Small intestine (tissue), 7 donors: Measurements from ENCODE around the gene GOSR2. TPM values are rescaled to one million over a fixed set of nuclear protein-coding genes. Genes with fewer than 3 reads are reported as not detected.
"Not testable (repeated sequence)": the region's sequence is repeated elsewhere in the genome, so short reads cannot be mapped to it uniquely, and the experiment has no call there.

Experiments used
- DNase-seq, 2 donors: peaks; one replicate each; pipeline versions ENCODE4 v3.0.0 to v3.0.0-alpha.2; 2013
- FAIRE-seq: peaks from 2 replicates; lab custom pipeline; 2012; peaks lifted over from hg19 to GRCh38; lab: Jason Lieb, UNC
- H3K27ac ChIP-seq, 3 donors: one replicate each; pipeline ENCODE4 v1.5.1; 2013; ENCODE audit warnings: low read length in 2 of 3, mild to moderate bottlenecking in 2 of 3, control low read depth in 1 of 3, inconsistent platforms in 1 of 3, low read depth in 1 of 3, moderate library complexity in 1 of 3
- H3K27me3 ChIP-seq, 3 donors: one replicate each; pipeline ENCODE4 v1.6.1; 2013; ENCODE audit warnings: low read length in 3 of 3, inconsistent platforms in 1 of 3; ENCODE audit not compliant: control insufficient read depth in 3 of 3, insufficient read depth in 3 of 3
- H3K36me3 ChIP-seq, 3 donors: one replicate each; pipeline ENCODE4 v1.6.1; 2013; ENCODE audit warnings: low read length in 3 of 3, inconsistent platforms in 1 of 3, low read depth in 1 of 3, mild to moderate bottlenecking in 1 of 3, moderate library complexity in 1 of 3; ENCODE audit not compliant: control insufficient read depth in 3 of 3, insufficient read depth in 2 of 3
- H3K4me1 ChIP-seq, 3 donors: one replicate each; pipeline ENCODE4 v1.6.1; 2013; ENCODE audit warnings: low read length in 2 of 3, inconsistent platforms in 1 of 3, low read depth in 1 of 3, mild to moderate bottlenecking in 1 of 3, moderate library complexity in 1 of 3; ENCODE audit not compliant: control insufficient read depth in 3 of 3, insufficient read depth in 2 of 3
- H3K4me3 ChIP-seq, 3 donors: one replicate each; pipeline ENCODE4 v1.5.1; 2013; ENCODE audit warnings: low read length in 3 of 3, control low read depth in 1 of 3, inconsistent platforms in 1 of 3, low read depth in 1 of 3, mild to moderate bottlenecking in 1 of 3, moderate library complexity in 1 of 3
- H3K9me3 ChIP-seq, 2 donors: one replicate each; pipeline ENCODE4 v1.6.1; 2013; ENCODE audit warnings: low read depth in 1 of 2, low read length in 1 of 2; ENCODE audit not compliant: control insufficient read depth in 2 of 2, insufficient read depth in 1 of 2
- WGBS, 3 donors: extraction: QIAGEN DNeasy Blood & Tissue Kit; methylation state at CpG; one replicate each; pipeline ENCODE4 v1.1.7; 2013; 5-methylcytosine and 5-hydroxymethylcytosine counted together
- polyA plus RNA-seq, 4 donors: library from polyadenylated mRNA; stranded (reverse) in 3 of 4; unstranded in 1 of 4; fragments of 200-250 nt in 3 of 4; fragments of 120-200 nt in 1 of 4; gene quantifications; one replicate each; pipeline versions ENCODE4 v1.2.1 to v1.2.3, GENCODE V29; 2013
- donor health status: healthy with polysubstance abuse.
- donor health status: control.
- donor health status: control.
- donor health status: Bipolar disorder and iron deficiency.
- donor health status: healthy.

The GOSR2 gene
- polyA plus RNA-seq, 4 donors, result 41.0 to 80.1 (median 50.3) TPM

DNA sequence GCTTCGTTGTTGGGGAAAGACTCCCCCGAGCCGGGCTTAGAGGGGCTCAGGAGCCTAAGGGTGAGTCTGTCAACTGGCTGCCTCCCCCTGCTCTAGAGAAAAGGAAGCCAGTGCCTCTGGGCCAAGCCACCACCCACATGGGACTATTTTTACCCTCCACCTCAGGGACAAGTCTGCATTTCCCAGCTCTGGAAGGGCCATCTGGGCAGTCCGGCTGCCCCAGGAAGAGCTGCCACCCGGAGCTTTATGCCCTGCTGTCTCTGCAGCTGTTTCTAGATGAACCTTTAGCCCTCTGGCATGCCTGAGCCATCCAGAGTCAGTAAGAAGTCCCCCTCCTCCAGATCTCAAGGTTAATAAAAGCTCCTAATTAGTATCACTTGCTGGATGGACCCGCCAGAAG is 61.4 kb downstream of the GOSR2 start:
- H3K27ac ChIP-seq, result peak overlapping the region in 2 of 3 donors; percentile 17 to 77
- no peaks in the 10 kb centered on the region for H3K36me3 ChIP-seq
- H3K9me3 ChIP-seq, result peaks cover 0 to 5% of the 10 kb centered on the region in 2 donors
- no peak overlapping the region for H3K4me3 ChIP-seq
- FAIRE-seq (no peak), DNase-seq (peak in 1 of 2 donors; percentile 33)
- 16 to 35% (median 21%) methylated on average over 6 of the region's 6 CpGs for WGBS, 3 donors
- peaks cover 0 to 2% (median 0%) of the 10 kb centered on the region in 3 donors for H3K4me1 ChIP-seq
- peaks cover 0 to 24% (median 0%) of the 10 kb centered on the region in 3 donors for H3K27me3 ChIP-seq

GRCh38 chr17:46984892-46985291 is 61.9 kb downstream of the GOSR2 start:
- peaks cover 0 to 19% (median 0%) of the 10 kb centered on the region in 3 donors for H3K27me3 ChIP-seq
- H3K4me3 ChIP-seq, result no peak overlapping the region
- WGBS, 3 donors, result 10 to 32% (median 30%) methylated on average over 5 of the region's 5 CpGs
- peak in 1 of 2 donors; percentile 84 for DNase-seq
- peaks cover 0 to 5% of the 10 kb centered on the region in 2 donors for H3K9me3 ChIP-seq
- H3K36me3 ChIP-seq, result no peaks in the 10 kb centered on the region
- no peak for FAIRE-seq
- peak overlapping the region in 2 of 3 donors; percentile 17 to 26 for H3K27ac ChIP-seq
- no peaks in the 10 kb centered on the region for H3K4me1 ChIP-seq

DNA sequence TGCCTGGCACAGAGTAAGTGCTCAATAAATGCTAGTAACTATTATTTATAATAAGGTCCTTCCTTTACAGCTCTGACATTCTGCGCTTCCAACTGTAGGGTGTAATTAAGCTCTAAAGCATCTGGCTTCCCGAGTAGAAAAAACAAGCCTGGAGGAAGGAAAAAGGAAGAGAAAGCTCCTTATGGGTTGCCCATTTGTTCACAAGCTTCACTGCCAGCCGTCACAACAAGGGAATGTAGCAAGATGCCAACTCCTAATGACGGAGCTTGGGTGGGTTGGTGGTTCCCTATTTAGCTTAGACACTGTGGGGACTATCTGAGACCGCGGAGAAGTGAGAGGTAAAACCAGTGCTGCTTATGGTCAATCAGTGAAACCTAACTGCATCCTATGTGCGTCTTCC is 63.4 kb downstream of the GOSR2 start:
- no peak overlapping the region for H3K27ac ChIP-seq
- FAIRE-seq (no peak), DNase-seq (no peak)
- H3K4me3 ChIP-seq, result no peak overlapping the region
- no peaks in the 10 kb centered on the region for H3K36me3 ChIP-seq
- H3K9me3 ChIP-seq, result peaks cover 0 to 5% of the 10 kb centered on the region in 2 donors
- H3K4me1 ChIP-seq, result no peaks in the 10 kb centered on the region
- 79 to 85% (median 82%) methylated on average over 7 of the region's 7 CpGs for WGBS, 3 donors
- H3K27me3 ChIP-seq, result peaks cover 0 to 9% (median 0%) of the 10 kb centered on the region in 3 donors

DNA sequence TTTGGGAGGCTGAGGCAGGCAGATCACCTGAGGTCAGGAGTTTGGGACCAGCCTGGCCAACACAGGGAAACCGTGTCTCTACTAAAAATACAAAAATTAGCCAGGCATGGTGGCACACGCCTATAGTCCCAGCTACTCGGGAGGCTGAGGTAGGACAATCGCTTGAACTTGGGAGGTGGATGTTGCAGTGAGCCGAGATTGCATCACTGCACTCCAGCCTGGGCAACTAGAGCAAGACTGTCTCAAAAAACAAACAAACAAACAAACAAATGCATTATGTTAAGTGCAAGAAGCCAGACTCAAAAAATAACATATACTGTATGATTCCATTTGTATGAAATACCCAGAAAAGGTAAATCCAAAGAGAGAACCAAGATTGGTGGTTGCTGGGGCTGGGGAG is 65.0 kb downstream of the GOSR2 start:
- 86 to 94% (median 88%) methylated on average over 5 of the region's 5 CpGs for WGBS, 3 donors
- H3K27ac ChIP-seq, DNase-seq, H3K36me3 ChIP-seq, FAIRE-seq, H3K27me3 ChIP-seq, H3K4me3 ChIP-seq, H3K9me3 ChIP-seq, H3K4me1 ChIP-seq: not testable (repeated sequence)

GRCh38 chr17:46989637-46990431 is 66.9 kb downstream of the GOSR2 start:
- Histone ChIP-seq H3K4me1 (no peaks in the 10 kb centered on the region), H3K27me3 (no peaks in the 10 kb centered on the region), H3K9me3 (no peaks in the 10 kb centered on the region), H3K36me3 (no peaks in the 10 kb centered on the region), H3K4me3 (no peak overlapping the region), H3K27ac (no peak overlapping the region)
- no peak for DNase-seq
- FAIRE-seq, result no peak
- WGBS, 3 donors, result 55 to 69% (median 58%) methylated on average over 11 of the region's 11 CpGs

GRCh38 chr17:46991617-46992016 is 68.7 kb downstream of the GOSR2 start:
- H3K27me3 ChIP-seq, result no peaks in the 10 kb centered on the region
- WGBS, 3 donors, result 55 to 77% (median 63%) methylated on average over 1 of the region's 1 CpG
- no peak overlapping the region for H3K27ac ChIP-seq
- H3K9me3 ChIP-seq, result peaks cover 0 to 4% of the 10 kb centered on the region in 2 donors
- no peaks in the 10 kb centered on the region for H3K36me3 ChIP-seq
- no peaks in the 10 kb centered on the region for H3K4me1 ChIP-seq
- DNase-seq, result no peak
- FAIRE-seq, result no peak
- H3K4me3 ChIP-seq, result no peak overlapping the region

Other genes with a start within 250 kb of the GOSR2 start
- gene WNT3, start 104.5 kb upstream of the GOSR2 start, polyA plus RNA-seq, result 1 to 10 TPM; 2.9 to 8.9 (median 6.7) TPM
- gene WNT9B, start 71.6 kb upstream of the GOSR2 start, polyA plus RNA-seq, result under 1 TPM; 0.01 to 0.63 (median 0.38) TPM
- gene RPRML, start 56.1 kb downstream of the GOSR2 start, polyA plus RNA-seq, result under 1 TPM in 2 of 4 donors, not detected in 2; 0.10 to 0.51 TPM